Measurements from ENCODE around the gene RANBP3.

GRCh38 chr19:5956728-5957127, 21.2 kb downstream of the RANBP3 start:
- TF ChIP-seq POLR2AphosphoS5 (IDR thresholded peaks at IDR 0.05), result no peak
- no peak for TF ChIP-seq CTCF (IDR thresholded peaks at IDR 0.05)
- TF ChIP-seq POLR2A (IDR thresholded peaks at IDR 0.05), result no peak
